ENCODE results near the gene CEP128. TPM values are rescaled to one million over a fixed set of nuclear protein-coding genes. Genes with fewer than 3 reads are reported as not detected.

The CEP128 gene
- total RNA-seq, 1 experiment from 2014 or later: 12.0 TPM

GRCh38 chr14:80645667-80646413 is 295.7 kb downstream of the CEP128 start:
- Mint-ChIP-seq H3K9me3 (no peaks in the 10 kb centered on the region), H3K4me1 (no peaks in the 10 kb centered on the region), H3K27ac (no peak overlapping the region), H3K36me3 (no peaks in the 10 kb centered on the region), H3K4me3 (no peak overlapping the region), H3K27me3 (ENCODE audit: low read depth) (no peaks in the 10 kb centered on the region)
- ChIA-PET POLR2A (no interaction called here), CTCF (no interaction called here)
- ATAC-seq: no peak
- TF ChIP-seq ZNF121 (CRISPR knock-in tag; IDR thresholded peaks at IDR 0.05) (no peak), OVOL2 (CRISPR knock-in tag; IDR thresholded peaks at IDR 0.05; ENCODE audit: borderline replicate concordance) (no peak), ZNF317 (CRISPR knock-in tag; IDR thresholded peaks at IDR 0.05; ENCODE audit: borderline replicate concordance, low read depth) (no peak), RELA (CRISPR knock-in tag; IDR thresholded peaks at IDR 0.05; ENCODE audit: borderline replicate concordance) (no peak), ZNF138 (CRISPR knock-in tag; conservative IDR thresholded peaks at IDR 0.05) (no peak)
- no peak for DNase-seq (ENCODE audit: low spot score)

GRCh38 chr14:80644826-80645225 is 296.7 kb downstream of the CEP128 start:
- Mint-ChIP-seq H3K9me3 (no peaks in the 10 kb centered on the region), H3K27ac (no peak overlapping the region), H3K27me3 (ENCODE audit: low read depth) (no peaks in the 10 kb centered on the region), H3K36me3 (no peaks in the 10 kb centered on the region), H3K4me1 (no peaks in the 10 kb centered on the region), H3K4me3 (no peak overlapping the region)
- no peak for DNase-seq (ENCODE audit: low spot score)
- ChIA-PET CTCF (no interaction called here), POLR2A (no interaction called here)
- no peak for ATAC-seq
- TF ChIP-seq PRDM15 (CRISPR knock-in tag; IDR thresholded peaks at IDR 0.05) (no peak), FOXP1 (CRISPR knock-in tag; IDR thresholded peaks at IDR 0.05; ENCODE audit: borderline replicate concordance) (no peak), SP1 (CRISPR knock-in tag; conservative IDR thresholded peaks at IDR 0.05) (no peak)

- CTCF ChIA-PET: no interaction called here
- Mint-ChIP-seq H3K4me1 (peaks cover 5% of the 10 kb centered on the region; the same call in 1 of the 2 replicates), H3K27ac (no peak overlapping the region), H3K9me3 (no peaks in the 10 kb centered on the region), H3K27me3 (ENCODE audit: low read depth) (no peaks in the 10 kb centered on the region), H3K36me3 (no peaks in the 10 kb centered on the region), H3K4me3 (no peak overlapping the region)
- DNase-seq (ENCODE audit: low spot score): no peak
- TF ChIP-seq NFE2L1 (CRISPR knock-in tag; IDR thresholded peaks at IDR 0.05) (no peak), ATF2 (CRISPR knock-in tag; IDR thresholded peaks at IDR 0.05; ENCODE audit: borderline replicate concordance, low read depth) (no peak), ESRRA (CRISPR knock-in tag; IDR thresholded peaks at IDR 0.05; ENCODE audit: borderline replicate concordance) (no peak)
- TF ChIP-seq, protein P1, sequence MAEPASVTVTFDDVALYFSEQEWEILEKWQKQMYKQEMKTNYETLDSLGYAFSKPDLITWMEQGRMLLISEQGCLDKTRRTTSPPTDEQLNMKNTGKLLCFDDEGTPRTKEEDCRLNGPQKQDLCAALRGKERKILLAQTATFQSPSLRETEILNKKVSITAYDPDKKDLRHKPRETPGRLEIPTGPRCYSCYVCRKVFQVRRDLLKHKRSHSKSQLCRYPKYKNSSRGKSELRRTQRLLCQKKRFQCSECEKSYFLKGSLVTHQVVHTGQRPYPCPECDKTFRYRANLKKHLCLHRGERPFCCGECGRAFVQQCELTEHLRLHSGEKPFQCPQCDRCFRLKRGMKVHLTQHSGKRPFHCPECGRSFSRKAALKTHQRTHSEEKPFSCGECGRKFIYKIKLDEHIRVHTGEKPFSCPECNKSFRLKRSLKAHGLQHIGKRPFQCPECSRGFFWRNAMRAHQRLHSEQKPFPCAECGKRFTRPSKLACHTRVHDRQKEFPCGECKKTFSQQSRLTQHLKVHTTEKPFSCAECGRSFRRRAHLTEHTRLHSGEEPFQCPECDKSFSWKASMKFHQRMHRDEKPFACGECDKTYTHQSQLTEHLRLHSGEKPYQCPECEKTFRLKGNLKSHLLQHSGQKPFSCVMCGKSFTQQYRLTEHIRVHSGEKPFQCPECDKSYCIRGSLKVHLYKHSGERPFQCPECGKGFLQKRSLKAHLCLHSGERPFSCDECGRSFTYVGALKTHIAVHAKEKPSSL (CRISPR knock-in tag; conservative IDR thresholded peaks at IDR 0.05): no peak
- POLR2A ChIA-PET: no interaction called here
- no peak for ATAC-seq
Measured at GRCh38 chr14:80638620-80639515, 302.7 kb downstream of the CEP128 start.

Data from WTC11 (cell line).